Panc1 (cell line): ENCODE measurements around the gene OR6C76. TPM values are rescaled to one million over a fixed set of nuclear protein-coding genes. Genes with fewer than 3 reads are reported as not detected.

Source experiments
- ATAC-seq: fragments of 200-7000 bp; cut with Tn5 transposase; 2 replicates; pipeline ENCODE4 v1.9.1; 2020; ENCODE audit warnings: mild to moderate bottlenecking, moderate library complexity
- Bru-seq: library from RNA; stranded (reverse); fragments of 400-500 nt; gene quantifications from one replicate; lab custom pipeline; 2021; lab: Mats Ljungman, UMichigan
- BruChase-seq, 2 experiments: library from RNA; stranded (reverse); fragments of 400-500 nt; gene quantifications; one replicate each; lab custom pipeline; 2021; lab: Mats Ljungman, UMichigan
- BruUV-seq: library from RNA; stranded (reverse); fragments of 400-500 nt; replicated peaks from 2 replicates; lab custom pipeline; 2021; lab: Mats Ljungman, UMichigan
- CTCF ChIA-PET: fragments of 300-600 bp; sonication (Branson Sonifier 250); formaldehyde crosslinking; loops from one replicate; lab custom pipeline; 2022; ENCODE audit warnings: antibody characterized with exemption; lab: Charles Lee
- POLR2A ChIA-PET: fragments of 300-600 bp; sonication (Branson Sonifier 250); formaldehyde crosslinking; loops from one replicate; lab custom pipeline; 2022; ENCODE audit warnings: antibody characterized with exemption; lab: Charles Lee
- DNase-seq: peaks from one replicate; pipeline ENCODE4 v3.0.0-alpha.2; 2010; ENCODE audit warnings: low read depth, low spot score
- H3K27ac ChIP-seq: 2 replicates; pipeline ENCODE4 v1.5.1; 2011; ENCODE audit warnings: mild to moderate bottlenecking, low read length, inconsistent platforms
- H3K27me3 ChIP-seq: fragments of 200-500 bp; sonication (Bioruptor generic); 2 replicates; pipeline ENCODE4 v1.6.0; 2014; ENCODE audit warnings: low read length, inconsistent platforms; ENCODE audit not compliant: control insufficient read depth, insufficient read depth
- H3K36me3 ChIP-seq: fragments of 200-500 bp; sonication (Bioruptor generic); 2 replicates; pipeline ENCODE4 v1.5.1; 2014; ENCODE audit warnings: inconsistent platforms, mild to moderate bottlenecking, low read length, moderate library complexity; ENCODE audit not compliant: control insufficient read depth, insufficient read depth
- H3K4me1 ChIP-seq: 2 replicates; pipeline ENCODE4 v1.5.1; 2011; ENCODE audit warnings: inconsistent platforms, mild to moderate bottlenecking, low read length, moderate library complexity; ENCODE audit not compliant: control insufficient read depth, insufficient read depth
- H3K4me3 ChIP-seq, 2 experiments: 2 replicates each; pipeline ENCODE4 v1.5.1; 2011 to 2012; ENCODE audit warnings: low read depth in 2 of 2, low read length in 2 of 2, mild to moderate bottlenecking in 2 of 2, inconsistent platforms in 1 of 2, moderate library complexity in 1 of 2
- H3K9me3 ChIP-seq: fragments of 200-500 bp; sonication (Bioruptor generic); 2 replicates; pipeline ENCODE4 v1.5.1; 2014; ENCODE audit warnings: low read depth, mild to moderate bottlenecking, inconsistent platforms, low read length, moderate library complexity; ENCODE audit not compliant: control insufficient read depth, insufficient read depth
- CTCF ChIP-seq: fragments of 450-650 bp; IDR thresholded peaks from 2 replicates; pipeline ENCODE4 v1.5.1; 2017; ENCODE audit warnings: mild to moderate bottlenecking
- POLR2AphosphoS5 ChIP-seq: IDR thresholded peaks from 2 replicates; pipeline ENCODE4 v1.6.1; 2012; ENCODE audit warnings: mild to moderate bottlenecking, low read depth, low read length, moderate library complexity
- SIN3A ChIP-seq: IDR thresholded peaks from 2 replicates; pipeline ENCODE4 v1.6.1; 2012; ENCODE audit warnings: low read depth, mild to moderate bottlenecking, low read length, moderate library complexity, borderline replicate concordance; ENCODE audit not compliant: insufficient read depth
- TCF7L2 ChIP-seq: IDR thresholded peaks from 2 replicates; pipeline ENCODE4 v1.6.1; 2011; ENCODE audit warnings: mild to moderate bottlenecking, low read depth, low read length, inconsistent platforms
- in situ Hi-C: cut with HindIII; loops from 2 replicates; pipeline ENCODE4 v1.10.0; 2016; ENCODE audit warnings: low sequenced_read_pairs, low pct_unique_long_range_greater_than_20kb
- intact Hi-C: fragments of 100-400 bp; cut with micrococcal nuclease; formaldehyde crosslinking; loops from one replicate; pipeline ENCODE4 v1.10.0; 2022; ENCODE audit not compliant: unreplicated experiment
- long read RNA-seq: library from polyadenylated mRNA; unstranded; transcript quantifications from one replicate; pipeline ENCODE4 v2.0.0, GENCODE V29; 2021; ENCODE audit not compliant: unreplicated experiment
- polyA plus RNA-seq: library from polyadenylated mRNA; unstranded; fragments of >200 nt; gene quantifications from one replicate; pipeline ENCODE4 v1.2.1, GENCODE V29; 2012; ENCODE audit warnings: missing spikeins; ENCODE audit not compliant: insufficient read length
- total RNA-seq: library from RNA; stranded (reverse); gene quantifications from one replicate; pipeline ENCODE4 v1.2.1, GENCODE V29; 2021; ENCODE audit not compliant: unreplicated experiment
- TF ChIP-seq, protein P1 (sequence below), 2 experiments: IDR thresholded peaks; 2 replicates each; pipeline ENCODE4 v1.6.1; 2011 to 2012; ENCODE audit warnings: low read depth in 2 of 2, control low read depth in 1 of 2, low read length in 1 of 2, mild to moderate bottlenecking in 1 of 2, moderate library complexity in 1 of 2; ENCODE audit not compliant: insufficient read depth in 1 of 2

The OR6C76 gene
- not detected for total RNA-seq
- not detected for polyA plus RNA-seq
- not detected for Bru-seq, nascent RNA
- not detected for BruChase-seq, experiment 1, labeled RNA remaining after a 2-hour chase
- BruChase-seq, experiment 2, labeled RNA remaining after a 6-hour chase = not detected
- long read RNA-seq = 0 reads

DNA sequence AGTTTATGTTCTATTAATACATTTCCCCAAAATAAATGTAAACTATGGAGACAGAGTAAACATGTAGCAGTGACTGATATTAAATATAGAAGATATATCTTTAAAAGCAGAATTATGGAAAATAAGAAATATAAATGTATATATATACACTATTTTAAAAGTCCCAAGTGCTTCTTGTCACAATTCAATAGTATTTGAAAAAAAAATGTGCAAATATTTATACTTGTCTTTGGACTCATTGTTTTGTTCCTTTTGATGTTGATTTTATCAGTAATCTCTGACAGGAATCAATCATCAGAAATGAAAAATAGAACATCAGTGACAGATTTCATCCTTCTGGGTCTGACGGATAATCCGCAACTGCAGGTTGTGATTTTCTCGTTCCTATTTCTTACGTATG is at the start of gene OR6C76:
OR6C76 (plus strand) TSS at position 301 of the 400 bp plus-strand sequence; CDS start at position 301, 0 bp downstream.
- intact Hi-C loops = no loop called here
- H3K9me3 ChIP-seq = no peaks in the 10 kb centered on the region
- in situ Hi-C loops = no loop called here
- no peaks in the 10 kb centered on the region for H3K36me3 ChIP-seq
- H3K27me3 ChIP-seq = no peaks in the 10 kb centered on the region
- BruUV-seq = no TSS peak
- CTCF ChIA-PET = no interaction called here
- no peak for DNase-seq
- POLR2A ChIA-PET = no interaction called here
- no peak for ATAC-seq
- no peak for TF ChIP-seq POLR2AphosphoS5
- no peak for TF ChIP-seq SIN3A
- no peak for TF ChIP-seq CTCF
- TF ChIP-seq, protein P1, sequence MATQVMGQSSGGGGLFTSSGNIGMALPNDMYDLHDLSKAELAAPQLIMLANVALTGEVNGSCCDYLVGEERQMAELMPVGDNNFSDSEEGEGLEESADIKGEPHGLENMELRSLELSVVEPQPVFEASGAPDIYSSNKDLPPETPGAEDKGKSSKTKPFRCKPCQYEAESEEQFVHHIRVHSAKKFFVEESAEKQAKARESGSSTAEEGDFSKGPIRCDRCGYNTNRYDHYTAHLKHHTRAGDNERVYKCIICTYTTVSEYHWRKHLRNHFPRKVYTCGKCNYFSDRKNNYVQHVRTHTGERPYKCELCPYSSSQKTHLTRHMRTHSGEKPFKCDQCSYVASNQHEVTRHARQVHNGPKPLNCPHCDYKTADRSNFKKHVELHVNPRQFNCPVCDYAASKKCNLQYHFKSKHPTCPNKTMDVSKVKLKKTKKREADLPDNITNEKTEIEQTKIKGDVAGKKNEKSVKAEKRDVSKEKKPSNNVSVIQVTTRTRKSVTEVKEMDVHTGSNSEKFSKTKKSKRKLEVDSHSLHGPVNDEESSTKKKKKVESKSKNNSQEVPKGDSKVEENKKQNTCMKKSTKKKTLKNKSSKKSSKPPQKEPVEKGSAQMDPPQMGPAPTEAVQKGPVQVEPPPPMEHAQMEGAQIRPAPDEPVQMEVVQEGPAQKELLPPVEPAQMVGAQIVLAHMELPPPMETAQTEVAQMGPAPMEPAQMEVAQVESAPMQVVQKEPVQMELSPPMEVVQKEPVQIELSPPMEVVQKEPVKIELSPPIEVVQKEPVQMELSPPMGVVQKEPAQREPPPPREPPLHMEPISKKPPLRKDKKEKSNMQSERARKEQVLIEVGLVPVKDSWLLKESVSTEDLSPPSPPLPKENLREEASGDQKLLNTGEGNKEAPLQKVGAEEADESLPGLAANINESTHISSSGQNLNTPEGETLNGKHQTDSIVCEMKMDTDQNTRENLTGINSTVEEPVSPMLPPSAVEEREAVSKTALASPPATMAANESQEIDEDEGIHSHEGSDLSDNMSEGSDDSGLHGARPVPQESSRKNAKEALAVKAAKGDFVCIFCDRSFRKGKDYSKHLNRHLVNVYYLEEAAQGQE (IDR thresholded peaks at IDR 0.05; ENCODE audit: insufficient read depth in 1 of 2, low read depth in 2 of 2, low read length in 1 of 2) = no peak
- no peak for TF ChIP-seq TCF7L2
- no peaks in the 10 kb centered on the region for H3K4me1 ChIP-seq
- no peak within 1 kb of the TSS for H3K4me3 ChIP-seq
- H3K27ac ChIP-seq = no peak within 1 kb of the TSS

DNA sequence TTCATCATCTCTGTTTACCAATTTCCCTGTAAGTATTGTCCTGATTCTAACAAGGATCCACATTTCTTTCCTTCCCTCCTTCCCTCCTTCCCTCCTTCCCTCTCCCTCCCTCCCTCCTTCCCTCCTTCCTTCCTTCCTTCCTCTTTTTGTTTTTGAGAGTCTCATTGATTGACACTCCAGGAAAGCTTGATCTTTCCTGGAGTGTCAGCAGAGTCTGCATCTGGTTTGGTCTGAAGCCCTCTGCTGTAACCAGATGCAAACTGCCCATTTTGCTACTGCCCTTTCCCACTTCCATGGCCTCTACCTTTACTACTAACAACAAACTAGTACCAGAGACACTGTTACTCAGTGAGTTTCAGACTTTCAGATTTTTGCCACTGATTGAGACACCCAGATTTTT is 40.2 kb upstream of the OR6C76 start:
- CTCF ChIA-PET = no interaction called here
- intact Hi-C loops (no loop called here), in situ Hi-C loops (no loop called here)
- BruUV-seq = no TSS peak
- Histone ChIP-seq H3K27ac (no peak overlapping the region), H3K9me3 (no peaks in the 10 kb centered on the region), H3K4me1 (no peaks in the 10 kb centered on the region), H3K27me3 (no peaks in the 10 kb centered on the region), H3K36me3 (no peaks in the 10 kb centered on the region), H3K4me3 (no peak overlapping the region)
- POLR2A ChIA-PET = no interaction called here
- TF ChIP-seq CTCF (no peak), POLR2AphosphoS5 (no peak), SIN3A (no peak), TCF7L2 (no peak)
- TF ChIP-seq, protein P1 (IDR thresholded peaks at IDR 0.05; ENCODE audit: insufficient read depth in 1 of 2, low read depth in 2 of 2, low read length in 1 of 2) = no peak
- DNase-seq (no peak), ATAC-seq (no peak)
